Activated effector memory CD4-positive, alpha-beta T cell treated with anti-CD3 and anti-CD28 coated beads, Interleukin-2, amount 50 U/mL, for 16 hours (primary cell): ENCODE results near the gene CEP76.
"Not testable (repeated sequence)": the region's sequence is repeated elsewhere in the genome, so short reads cannot be mapped to it uniquely, and the experiment has no call there.

Source experiments
- DNase-seq: peaks from one replicate; pipeline ENCODE4 v3.0.0-alpha.2; 2020

Gene CEP76

GRCh38 chr18:12701161-12701560 is 1.4 kb downstream of the CEP76 start:
- DNase-seq = no peak

- no peak for DNase-seq
These were observed 2.8 kb downstream of the CEP76 start for GRCh38 chr18:12699747-12700146.

- no peak for DNase-seq
These were observed 8.5 kb downstream of the CEP76 start for GRCh38 chr18:12694032-12694431.

GRCh38 chr18:12692206-12692605 is 10.3 kb downstream of the CEP76 start:
- DNase-seq = no peak

GRCh38 chr18:12689256-12689850 is 13.2 kb downstream of the CEP76 start:
- no peak for DNase-seq

GRCh38 chr18:12686100-12686499 is 16.4 kb downstream of the CEP76 start:
- no peak for DNase-seq

- DNase-seq = no peak
These were observed 23.2 kb downstream of the CEP76 start for GRCh38 chr18:12679183-12679786.

GRCh38 chr18:12668041-12668440 is 34.5 kb downstream of the CEP76 start:
- DNase-seq = no peak

- DNase-seq = peak; percentile 65
These were observed 42.5 kb downstream of the CEP76 start for GRCh38 chr18:12659904-12660605.

GRCh38 chr18:12658426-12659138 is 43.9 kb downstream of the CEP76 start:
- peak; percentile 72 for DNase-seq

GRCh38 chr18:12657684-12658425 is 44.7 kb downstream of the CEP76 start, which contains the start of gene SPIRE1:
Gene SPIRE1, minus strand, starts transcription at chr18:12658107. Its CDS starts 241 bp downstream, at chr18:12657866.
- DNase-seq = peak; percentile 75

GRCh38 chr18:12656938-12657683 is 45.4 kb downstream of the CEP76 start:
- peak; percentile 70 for DNase-seq

GRCh38 chr18:12656605-12656937 is 46.0 kb downstream of the CEP76 start:
- no peak for DNase-seq

- no peak for DNase-seq
These were observed 47.6 kb downstream of the CEP76 start for GRCh38 chr18:12654971-12655370.

- no peak for DNase-seq
These were observed 49.6 kb downstream of the CEP76 start for GRCh38 chr18:12652861-12653401.

- DNase-seq = no peak
These were observed 50.9 kb downstream of the CEP76 start for GRCh38 chr18:12651651-12652050.

- DNase-seq = no peak
These were observed 54.8 kb downstream of the CEP76 start for GRCh38 chr18:12647773-12648172.

- no peak for DNase-seq
These were observed 56.7 kb downstream of the CEP76 start for GRCh38 chr18:12645751-12646203.

- no peak for DNase-seq
These were observed 57.3 kb downstream of the CEP76 start for GRCh38 chr18:12645254-12645653.

GRCh38 chr18:12643756-12644155 is 58.8 kb downstream of the CEP76 start:
- DNase-seq = not testable (repeated sequence)

- no peak for DNase-seq
These were observed 61.7 kb downstream of the CEP76 start for GRCh38 chr18:12640881-12641200.
